C1 segment of cervical spinal cord (tissue), 14 donors: ENCODE data around the gene ACACB.

Source experiments
- DNase-seq, 14 donors: peaks; one replicate each; lab custom pipeline; 2025; lab: John Stamatoyannopoulos, UW

ACACB gene

GRCh38 chr12:109212460-109213115 lies 96.2 kb downstream of the ACACB start:
- DNase-seq: no peak

GRCh38 chr12:109214131-109214530 lies 97.7 kb downstream of the ACACB start:
- DNase-seq: no peak

GRCh38 chr12:109218996-109219395 lies 102.6 kb downstream of the ACACB start:
- no peak for DNase-seq

GRCh38 chr12:109219938-109220337 lies 103.6 kb downstream of the ACACB start:
- no peak for DNase-seq

- no peak for DNase-seq
Observed at GRCh38 chr12:109221277-109221931, 105.0 kb downstream of the ACACB start.

- no peak for DNase-seq
Observed at GRCh38 chr12:109222062-109222461, 105.7 kb downstream of the ACACB start.

DNA sequence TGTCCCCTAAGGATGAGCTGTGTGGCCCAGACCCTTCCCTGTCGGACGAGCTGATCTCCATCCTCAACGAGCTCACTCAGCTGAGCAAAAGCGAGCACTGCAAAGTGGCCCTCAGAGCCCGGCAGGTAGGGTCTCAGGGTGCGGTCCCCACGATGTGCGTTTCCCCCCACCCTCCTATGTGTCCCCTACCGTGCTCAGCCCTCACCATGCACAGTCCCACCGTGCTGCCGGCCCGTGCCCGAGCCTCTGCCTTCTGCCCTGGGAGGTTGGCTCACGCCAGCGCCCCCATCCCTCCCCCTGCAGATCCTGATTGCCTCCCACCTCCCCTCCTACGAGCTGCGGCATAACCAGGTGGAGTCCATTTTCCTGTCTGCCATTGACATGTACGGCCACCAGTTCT lies 106.1 kb downstream of the ACACB start:
- no peak for DNase-seq

DNA sequence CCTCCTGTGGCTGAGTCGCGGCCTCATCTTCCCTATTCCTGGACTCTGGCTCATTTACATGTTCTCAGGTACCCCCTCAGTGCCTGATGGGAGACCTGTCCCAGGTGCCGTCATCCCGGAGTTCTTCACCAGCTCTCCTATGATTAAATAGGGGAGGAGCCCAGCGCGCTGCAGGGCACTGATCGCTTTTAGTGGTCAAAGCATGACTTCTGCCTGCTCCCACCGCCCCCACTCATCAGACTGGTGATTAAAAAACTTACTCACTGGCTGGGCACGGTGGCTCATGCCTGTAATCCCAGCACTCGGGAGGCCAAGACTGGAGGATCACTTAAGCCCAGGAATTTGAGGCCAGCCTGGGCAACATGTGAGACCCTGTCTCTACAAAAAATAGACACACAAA lies 106.8 kb downstream of the ACACB start:
- DNase-seq: no peak

- DNase-seq: no peak
Observed at GRCh38 chr12:109223868-109224267, 107.5 kb downstream of the ACACB start.

GRCh38 chr12:109228664-109229063 lies 112.3 kb downstream of the ACACB start:
- DNase-seq: no peak

- DNase-seq: no peak
Observed at GRCh38 chr12:109230193-109230592, 113.8 kb downstream of the ACACB start.

- DNase-seq: peak in 2 of 14 donors; percentile 2 to 47
Observed at GRCh38 chr12:109232731-109233130, 116.3 kb downstream of the ACACB start.

- no peak for DNase-seq
Observed at GRCh38 chr12:109234012-109234411, 117.6 kb downstream of the ACACB start.

DNA sequence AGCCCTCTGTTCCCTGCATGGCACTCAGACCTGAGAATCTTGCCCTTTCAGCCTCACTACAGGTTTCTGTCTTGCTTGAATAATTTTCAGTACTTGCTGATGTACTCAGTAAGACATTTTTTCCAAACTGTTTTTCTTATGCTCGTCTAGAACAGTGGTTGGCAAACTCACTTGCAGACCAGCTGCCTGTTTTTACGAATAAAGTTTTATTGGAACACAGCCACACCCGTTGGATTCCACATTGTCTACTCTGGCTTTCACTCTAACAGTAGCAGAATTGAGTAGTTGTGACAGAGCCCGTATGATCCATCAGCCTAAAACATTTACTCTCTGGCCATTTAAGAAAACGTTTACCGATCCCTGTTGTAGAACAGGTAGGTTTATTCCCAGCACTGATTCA lies 119.9 kb downstream of the ACACB start:
- DNase-seq: no peak

GRCh38 chr12:109239179-109239578 lies 122.8 kb downstream of the ACACB start:
- no peak for DNase-seq

- no peak for DNase-seq
Observed at GRCh38 chr12:109239691-109240090, 123.3 kb downstream of the ACACB start.

GRCh38 chr12:109240365-109240764 lies 124.0 kb downstream of the ACACB start:
- DNase-seq: no peak

DNA sequence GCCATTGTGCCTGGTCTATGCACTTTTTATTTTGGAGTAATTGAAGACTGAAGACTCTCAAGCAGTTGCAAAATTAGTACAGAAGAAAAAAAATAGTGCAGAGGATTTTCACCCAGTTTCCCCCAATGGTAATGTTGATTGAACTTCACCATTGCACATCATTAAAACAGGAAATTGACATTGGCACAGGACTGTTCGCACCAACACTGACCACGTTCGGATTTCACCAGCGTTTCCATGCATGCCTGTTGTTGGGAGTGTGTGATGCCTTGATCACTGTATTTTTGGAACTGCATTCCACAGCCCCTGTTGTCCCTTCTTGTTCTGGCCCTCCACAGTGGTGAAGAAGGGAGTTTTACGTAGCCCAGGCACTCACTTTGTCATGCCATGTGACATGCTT lies 125.5 kb downstream of the ACACB start:
- DNase-seq: no peak

GRCh38 chr12:109244073-109244472 lies 127.7 kb downstream of the ACACB start:
- DNase-seq: no peak

DNA sequence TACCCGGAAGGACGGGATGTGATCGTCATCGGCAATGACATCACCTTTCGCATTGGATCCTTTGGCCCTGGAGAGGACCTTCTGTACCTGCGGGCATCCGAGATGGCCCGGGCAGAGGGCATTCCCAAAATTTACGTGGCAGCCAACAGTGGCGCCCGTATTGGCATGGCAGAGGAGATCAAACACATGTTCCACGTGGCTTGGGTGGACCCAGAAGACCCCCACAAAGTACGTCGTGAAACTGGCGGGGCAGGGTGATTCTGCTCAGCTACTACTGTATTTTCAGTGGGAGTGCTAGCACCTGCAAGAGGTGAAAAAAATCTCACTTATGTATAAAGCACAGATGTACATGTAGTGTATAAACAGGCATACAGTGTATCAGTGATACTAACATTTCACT lies 129.8 kb downstream of the ACACB start:
- no peak for DNase-seq

GRCh38 chr12:109247831-109248654 lies 131.7 kb downstream of the ACACB start:
- no peak for DNase-seq

DNA sequence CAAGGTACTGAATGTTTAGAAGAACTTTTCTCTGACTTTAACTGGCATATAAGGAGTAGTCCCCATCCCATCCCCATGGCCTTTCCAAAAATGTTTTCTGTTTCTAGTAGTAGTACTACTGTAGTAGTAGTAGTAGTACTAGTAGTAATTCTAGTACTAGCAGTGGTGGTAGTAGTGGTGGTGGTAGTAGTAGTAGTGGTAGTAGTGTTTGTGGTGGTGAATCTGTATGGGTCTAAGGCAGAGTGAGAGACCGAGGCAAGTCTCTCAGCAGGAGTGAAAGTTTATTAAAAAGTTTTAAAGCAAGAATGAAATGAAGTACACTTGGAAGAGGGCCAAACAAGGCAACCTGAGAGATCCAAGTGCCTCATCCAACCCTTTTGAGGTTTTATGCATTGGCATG lies 134.1 kb downstream of the ACACB start:
- no peak for DNase-seq

GRCh38 chr12:109252799-109253198 lies 136.4 kb downstream of the ACACB start:
- no peak for DNase-seq
